Stimulated activated CD8-positive, alpha-beta memory T cell treated with anti-CD3 and anti-CD28 coated beads, Interleukin-4, amount 100 ng/mL, for 4 hours (primary cell): ENCODE data around the gene FHIT.

Experiments
- DNase-seq, 2 donors: peaks; one replicate each; pipeline ENCODE4 v3.0.0-alpha.2; 2020; ENCODE audit warnings: low read depth in 2 of 2, low spot score in 1 of 2

FHIT gene

DNA sequence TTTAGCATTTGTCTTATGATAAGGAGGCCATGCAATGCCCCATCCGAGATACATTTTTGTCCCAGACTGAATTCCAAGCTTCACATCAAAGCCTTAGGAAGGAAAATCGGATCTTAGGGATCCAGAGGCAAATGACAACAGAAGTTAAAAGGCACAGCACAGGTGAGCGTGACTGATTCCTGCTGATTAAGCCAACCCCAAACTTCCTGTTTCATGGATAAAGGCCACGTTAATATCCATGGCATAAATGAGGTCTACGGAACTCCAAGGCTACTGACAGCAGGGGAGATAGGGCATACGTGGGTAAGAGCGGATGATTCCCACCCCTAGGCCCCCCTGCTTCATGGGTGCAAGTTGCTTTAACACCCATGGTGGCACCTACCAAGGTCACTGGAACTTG lies 471.6 kb downstream of the FHIT start:
- DNase-seq = no peak

DNA sequence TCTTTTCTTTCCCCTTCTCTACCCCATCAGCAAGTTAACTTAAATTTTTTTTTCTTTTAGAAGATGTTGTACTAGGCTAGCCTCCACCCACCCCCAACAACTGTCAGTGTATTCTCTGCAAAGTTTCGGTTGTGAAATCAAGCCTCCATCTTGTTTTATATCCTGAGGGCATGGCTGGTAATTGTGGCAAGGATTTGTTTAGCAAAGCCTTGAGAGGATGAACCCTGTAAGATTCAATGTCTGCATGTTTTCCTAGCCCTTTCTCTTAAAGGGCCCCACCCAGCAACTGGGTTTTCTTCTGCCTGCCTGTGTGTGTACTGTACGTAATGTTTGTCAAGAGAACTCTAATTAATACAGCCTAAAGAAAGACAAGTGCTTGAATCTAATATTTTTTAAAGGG lies 475.3 kb downstream of the FHIT start:
- DNase-seq = no peak

DNA sequence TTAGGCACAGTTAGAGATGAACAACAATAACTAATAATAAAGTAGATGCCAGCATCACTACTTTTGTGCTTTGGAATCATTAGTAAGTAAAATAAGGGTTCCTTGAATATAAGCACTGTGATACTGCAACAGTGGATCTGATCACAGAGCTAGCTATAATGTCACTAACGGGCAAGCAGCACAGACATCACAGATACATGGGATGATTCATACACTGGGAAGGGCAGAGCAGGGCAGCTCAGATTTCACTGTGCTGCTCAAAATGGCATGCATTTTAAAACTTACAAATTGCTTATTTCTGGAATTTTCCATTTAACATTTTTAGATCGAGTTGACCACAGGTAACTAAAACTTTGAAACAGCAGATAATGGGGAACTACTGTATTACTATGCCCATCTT lies 476.6 kb downstream of the FHIT start:
- DNase-seq = no peak

DNA sequence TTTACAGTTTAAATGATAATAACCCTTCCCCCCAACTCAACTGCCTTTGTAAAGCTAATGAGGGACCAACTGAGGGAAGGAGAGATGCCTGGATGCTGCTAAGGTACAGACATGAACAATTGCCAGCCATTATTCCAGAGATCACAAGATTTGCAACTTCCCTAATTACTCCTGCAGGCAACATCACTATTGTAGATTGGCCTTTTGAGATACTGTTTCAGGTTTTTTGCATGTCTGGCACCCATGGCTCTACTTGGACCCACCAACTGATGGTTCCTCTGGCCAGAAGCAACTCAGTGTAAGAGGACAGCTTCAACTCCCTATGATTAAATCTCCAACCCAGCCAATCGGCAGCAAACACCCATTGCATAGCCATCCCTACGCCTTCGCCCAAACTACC lies 478.7 kb downstream of the FHIT start:
- no peak for DNase-seq

DNA sequence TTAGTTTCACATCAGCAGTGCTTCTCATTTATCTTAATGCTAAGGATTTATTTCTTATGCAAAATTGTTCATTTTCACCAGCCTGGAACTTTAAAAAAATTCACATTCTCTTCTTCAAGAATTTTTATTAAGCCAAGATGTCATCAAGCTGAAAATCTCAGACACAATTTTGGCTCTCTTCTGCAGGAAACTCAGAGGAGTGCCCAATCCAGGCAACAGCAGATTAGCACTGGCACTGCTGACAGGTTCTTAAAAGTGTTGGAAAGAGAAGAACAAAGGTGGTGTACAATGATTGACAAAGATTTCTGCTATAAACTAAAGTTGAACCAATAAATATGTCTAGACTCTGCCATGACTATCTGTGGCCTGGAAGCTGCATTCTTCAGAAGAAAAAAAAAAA lies 479.5 kb downstream of the FHIT start:
- no peak for DNase-seq

DNA sequence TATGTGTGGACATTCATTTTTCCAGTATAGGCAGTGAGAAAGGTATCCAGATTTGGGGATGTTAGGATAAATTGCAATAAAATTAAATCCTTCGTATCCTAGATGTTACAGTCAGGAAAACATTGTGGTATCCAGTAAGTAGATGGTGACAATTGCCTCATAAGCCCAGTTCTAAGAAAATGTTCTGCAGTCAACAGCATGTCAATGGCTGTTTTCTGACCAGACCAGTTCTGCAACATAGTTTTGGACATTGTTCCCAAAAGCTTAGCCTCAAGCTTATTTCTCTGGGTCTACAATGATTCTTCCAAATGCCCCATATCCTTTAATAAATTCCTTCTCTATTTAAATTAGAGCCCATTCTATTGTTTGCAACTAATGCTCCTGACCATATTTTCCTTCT lies 480.7 kb downstream of the FHIT start:
- no peak for DNase-seq

DNA sequence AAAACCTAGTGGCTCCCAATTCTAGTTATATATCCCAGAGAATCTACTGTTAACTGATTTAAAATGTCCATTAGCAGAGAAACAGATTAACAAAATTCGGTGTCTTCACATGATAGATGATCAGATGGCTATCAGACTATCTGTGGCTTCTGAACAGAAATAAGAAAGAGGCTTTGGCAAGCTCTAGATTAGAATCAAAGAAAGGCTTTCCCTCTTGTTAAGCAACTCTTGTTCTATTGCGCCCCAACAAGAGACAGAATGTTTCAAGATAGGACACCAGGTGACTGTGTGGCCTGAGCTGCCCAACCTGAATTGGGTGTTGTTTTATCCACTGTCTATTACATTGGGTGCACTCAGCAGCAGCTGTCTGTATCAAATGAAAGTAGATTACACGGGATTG lies 483.7 kb downstream of the FHIT start:
- DNase-seq = no peak

DNA sequence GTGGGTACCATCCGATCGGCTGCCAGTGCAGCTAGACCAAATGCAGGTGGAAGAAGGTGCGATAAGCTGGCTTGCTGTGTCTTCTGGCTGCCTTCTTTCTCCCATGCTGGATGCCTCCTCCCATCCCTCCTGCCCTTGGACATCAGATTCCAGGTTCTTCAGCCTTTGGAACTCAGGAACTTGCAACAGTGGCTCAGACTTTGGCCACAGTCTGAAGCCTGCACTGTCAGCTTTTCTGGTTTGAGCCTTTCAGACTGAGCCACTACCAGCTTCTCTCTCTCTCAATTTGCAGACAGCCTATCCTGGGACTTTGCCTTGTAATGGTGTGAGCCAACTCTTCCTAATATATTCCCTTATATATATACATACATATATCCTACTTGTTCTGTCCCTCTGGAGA lies 485.5 kb downstream of the FHIT start:
- DNase-seq = no peak

DNA sequence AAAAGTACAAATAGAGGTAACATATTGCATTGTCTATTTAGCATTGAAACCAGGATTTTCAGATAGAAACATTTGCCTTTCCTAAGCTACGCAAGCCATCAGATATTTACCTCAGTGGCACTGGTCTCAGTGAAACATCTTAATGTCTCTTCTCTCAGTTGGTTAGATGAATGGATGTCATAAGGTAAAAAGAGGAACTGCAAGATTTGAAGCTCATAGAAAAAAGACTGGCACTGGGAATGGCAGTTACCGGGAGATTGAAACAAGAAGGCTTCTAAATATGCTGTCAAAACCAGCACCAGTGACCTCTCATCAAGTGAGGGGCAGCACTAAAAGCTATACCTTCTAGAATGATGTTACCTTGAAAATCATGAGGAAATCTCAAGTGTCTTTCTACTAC lies 486.4 kb downstream of the FHIT start:
- DNase-seq = no peak

DNA sequence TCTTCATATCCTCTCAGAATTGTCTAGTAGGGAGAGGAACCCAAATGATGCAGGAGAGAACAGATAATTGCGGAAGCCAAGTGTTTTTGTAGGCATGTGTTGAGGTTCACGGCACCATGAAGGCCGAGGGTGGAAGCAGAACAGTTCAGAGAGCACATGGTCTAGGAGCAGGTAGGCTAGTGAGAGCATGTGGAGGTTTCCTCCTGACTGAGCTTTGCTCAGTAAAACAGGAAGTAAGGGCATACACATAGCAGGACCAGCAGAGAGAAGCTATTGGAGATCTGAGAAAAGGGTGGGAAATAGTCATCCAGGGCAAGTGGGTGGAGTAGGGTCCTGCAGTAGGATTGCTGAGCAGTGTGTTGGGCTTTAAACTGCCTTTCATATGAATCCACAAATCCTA lies 491.1 kb downstream of the FHIT start:
- DNase-seq = no peak

DNA sequence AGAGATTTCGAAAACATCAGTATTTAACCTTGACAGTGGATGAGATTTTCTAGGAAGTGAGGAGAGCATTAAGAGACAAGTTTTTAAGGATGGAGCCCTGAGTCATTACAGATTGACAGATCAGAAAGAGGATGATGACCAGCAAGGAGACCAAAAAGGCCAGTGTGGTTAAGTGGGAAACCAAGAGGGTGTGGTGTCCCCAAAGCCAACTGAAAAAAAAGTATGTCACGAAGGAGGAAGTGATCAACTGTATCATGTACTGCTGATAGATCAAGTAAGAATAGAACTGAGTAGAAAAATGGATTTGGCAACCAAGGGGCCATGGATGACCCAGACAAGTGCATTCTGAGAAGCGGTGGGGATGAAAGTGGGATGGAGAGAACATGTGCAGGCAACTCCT lies 491.8 kb downstream of the FHIT start:
- DNase-seq = no peak

DNA sequence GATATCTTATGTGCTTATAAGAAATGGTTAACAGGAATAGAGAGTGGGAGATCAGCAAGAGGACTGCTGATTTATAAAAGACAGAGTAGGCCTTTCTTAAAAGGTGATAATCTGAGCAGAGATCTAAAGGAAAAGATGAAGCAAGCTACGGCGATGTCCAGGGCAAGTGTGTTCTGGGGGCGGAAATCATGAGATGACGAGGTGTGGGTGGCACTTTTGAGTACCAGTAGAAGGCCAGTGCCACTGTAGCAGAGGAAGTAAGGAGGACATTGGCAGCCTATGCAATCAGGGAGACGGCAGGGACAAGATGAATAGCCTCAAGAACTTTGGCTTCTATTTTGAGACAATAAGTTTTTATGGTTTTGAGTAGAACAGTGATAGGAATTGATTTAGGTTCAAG lies 492.4 kb downstream of the FHIT start:
- no peak for DNase-seq

DNA sequence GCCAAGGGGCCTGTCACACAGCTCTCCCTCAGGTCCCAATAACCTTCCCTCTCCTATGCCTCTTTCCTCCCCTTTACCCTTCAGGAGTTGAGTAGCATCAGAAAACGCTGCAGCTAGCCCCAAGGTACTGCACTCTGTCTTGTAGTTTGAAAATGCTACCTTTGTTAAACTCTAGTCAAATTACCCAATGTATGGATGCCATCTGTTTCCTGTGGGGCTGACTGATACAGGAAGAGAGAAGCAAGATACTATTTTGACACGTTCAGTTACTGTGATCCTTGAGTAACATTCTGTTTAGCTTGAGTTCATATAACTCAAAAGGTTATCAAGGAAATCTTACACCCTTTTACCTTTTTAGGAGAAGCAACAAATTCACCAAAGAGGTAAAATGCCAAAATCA lies 493.1 kb downstream of the FHIT start:
- no peak for DNase-seq

DNA sequence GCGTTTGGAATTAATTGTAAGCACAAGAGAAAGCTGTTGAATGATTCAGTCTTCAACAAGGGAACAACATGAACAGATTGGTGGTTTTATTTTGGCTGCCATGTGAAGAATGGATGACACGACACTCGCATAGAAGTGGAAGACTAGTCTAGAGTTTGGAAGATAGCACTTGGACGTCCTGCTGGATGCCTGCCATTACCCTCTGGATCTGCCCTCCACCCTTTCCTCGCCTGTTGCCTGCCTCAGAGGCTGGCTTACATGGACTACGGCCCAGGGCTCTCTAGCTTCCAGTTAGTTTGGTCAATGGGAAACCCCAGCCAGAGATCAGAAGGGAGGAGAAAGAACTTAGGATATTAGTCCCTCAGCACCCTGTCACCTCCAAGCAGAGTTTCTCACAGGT lies 493.5 kb downstream of the FHIT start:
- no peak for DNase-seq

DNA sequence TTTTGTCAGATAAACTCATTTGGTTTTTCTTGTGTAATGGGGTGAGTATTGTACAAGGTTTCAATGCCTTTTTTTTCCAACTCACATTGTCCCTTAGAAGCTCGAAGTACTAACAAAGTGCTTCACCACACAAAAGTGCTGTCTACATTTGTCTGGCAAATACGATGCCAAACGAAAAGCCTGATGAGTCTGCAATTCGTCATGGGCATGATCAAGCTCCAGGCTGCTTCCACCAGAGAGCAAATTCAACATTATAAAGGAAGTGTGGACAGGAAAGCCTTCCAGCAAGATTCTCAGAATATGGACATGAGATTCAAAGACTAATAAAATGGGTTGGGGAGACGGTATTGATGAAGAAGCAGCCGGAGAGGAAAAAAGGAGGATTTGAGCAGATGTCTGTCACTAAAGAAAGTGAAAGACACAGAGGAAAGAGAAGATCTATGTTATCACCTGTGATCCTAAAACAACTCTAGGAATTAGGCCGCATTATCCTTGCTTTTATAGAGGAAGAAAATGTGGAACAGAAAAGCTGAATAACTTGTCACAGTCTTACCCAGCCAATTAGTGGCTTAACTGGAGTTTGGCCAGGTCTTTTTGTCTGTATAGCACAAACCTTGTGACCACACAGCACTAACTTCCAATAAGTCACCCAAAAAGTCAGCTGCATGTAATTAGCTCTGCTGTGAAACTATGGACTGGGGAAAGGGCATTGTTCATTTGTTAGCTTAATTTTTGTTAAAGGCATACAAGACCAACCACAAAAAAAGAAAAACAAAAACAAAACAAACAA lies 494.8 kb downstream of the FHIT start:
- no peak for DNase-seq

DNA sequence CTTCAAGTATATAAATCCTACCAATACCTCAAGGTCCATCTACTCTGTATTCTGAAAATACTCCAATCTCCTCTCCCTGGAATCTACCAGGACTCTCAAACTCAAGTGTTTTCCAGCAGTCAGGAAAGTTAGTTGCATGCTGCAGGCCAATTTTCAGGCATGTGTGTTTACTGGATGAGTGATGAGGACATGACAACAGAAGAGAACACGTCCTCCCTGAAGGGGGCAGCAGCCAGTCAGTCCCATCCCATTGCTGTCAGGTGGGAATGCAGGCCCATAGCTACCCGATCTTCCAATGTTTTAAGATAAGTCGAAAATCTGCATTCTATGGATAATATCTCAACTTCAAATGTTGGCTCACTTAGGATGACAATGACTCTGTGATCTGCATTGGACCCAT lies 496.2 kb downstream of the FHIT start:
- DNase-seq = no peak

DNA sequence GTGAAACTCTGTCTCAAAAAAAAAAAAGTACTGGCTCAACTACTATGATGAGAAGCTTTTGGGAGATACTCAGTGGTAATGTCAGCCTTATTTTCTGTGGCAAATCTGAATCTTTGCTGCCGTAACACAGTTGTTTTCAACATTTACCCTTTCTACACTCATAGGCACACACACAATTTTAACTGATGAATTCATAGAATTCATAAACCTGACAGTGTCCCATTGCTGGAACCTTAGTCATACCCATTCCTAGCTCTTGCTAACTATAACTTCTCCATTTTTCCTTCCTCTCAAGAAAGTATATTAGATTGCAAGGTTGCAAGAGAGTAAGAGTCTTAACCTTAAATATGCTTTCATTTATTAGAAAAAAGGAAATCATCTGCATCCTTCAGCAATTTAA lies 496.6 kb downstream of the FHIT start:
- DNase-seq = no peak

DNA sequence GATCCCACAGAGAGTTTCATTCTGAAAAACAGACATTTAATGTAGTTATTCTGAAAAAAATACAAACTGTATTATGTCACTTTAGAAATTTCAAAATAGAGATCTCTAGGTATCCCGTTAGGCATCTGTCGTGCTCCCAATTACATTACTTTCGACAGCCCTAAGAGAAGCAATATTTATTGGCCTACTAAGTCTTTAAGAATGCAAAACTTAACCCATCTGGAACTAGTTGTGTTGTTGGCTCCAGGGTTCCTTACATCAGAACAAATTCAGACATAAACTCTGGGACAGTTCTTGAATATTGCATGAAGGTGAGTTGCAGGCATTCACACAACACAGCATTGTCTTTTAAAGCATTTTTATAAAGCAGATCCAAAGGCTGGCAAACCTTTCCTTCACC lies 498.4 kb downstream of the FHIT start:
- DNase-seq = no peak

DNA sequence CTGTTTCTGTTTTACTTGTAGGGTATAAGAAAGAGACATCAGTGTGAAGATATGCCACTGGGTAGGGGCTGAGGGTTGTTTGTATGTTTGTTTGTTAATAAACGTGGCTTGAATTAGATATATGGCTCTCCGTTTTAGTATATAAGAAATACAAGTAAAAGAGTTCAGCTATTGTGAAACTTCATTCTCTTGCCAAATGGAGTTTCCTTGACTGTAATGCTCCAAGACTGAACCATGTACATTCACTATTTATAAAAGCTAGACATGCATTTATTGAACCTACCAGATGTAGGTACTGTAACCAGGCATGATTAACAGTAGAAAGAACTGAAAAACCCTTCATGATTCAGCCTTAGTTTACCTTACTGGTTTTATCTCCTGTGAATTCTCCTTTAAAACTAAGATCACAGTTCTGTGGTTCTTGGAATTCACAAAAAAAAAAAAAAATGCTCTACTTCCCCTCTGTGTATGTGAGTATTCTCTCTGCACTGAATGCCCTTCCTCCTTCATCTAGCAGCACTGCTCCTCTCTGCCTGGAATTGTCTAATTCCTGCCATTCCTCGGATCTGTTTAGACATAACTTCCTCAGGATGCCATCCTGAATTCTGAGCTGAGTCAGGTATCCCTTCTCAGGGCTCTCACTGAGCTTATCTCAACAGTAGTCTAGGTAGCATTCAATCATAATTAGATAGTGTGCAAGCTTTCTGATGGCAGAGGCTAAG lies 504.4 kb downstream of the FHIT start:
- DNase-seq = no peak

DNA sequence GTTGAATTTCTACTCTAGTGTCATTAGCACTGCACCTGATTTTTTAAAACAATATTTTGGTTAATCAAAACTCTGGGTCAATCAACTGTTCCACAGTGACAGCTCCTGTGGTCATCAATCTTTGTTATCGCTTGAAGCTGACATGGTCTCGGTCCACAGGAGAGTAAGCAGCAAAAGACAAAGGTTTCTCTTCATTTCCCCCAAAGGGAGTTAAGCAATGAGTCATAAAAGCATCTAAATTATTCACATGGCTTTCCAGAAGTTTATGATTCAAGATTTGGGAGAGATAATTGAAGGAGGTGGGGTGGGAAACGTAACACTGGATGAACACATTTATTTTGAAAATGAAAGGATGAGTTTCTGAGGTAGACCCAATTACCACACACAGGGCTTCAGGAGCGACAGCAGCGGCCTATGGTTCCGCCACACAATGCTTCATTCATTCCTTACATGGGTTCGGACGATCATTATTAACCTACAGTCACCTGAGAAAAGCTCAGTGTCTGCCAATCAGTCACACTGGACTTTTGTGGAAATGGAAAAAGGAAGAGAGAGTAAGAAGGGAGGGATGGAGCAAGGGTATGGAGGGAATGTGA lies 505.1 kb downstream of the FHIT start:
- DNase-seq = no peak

DNA sequence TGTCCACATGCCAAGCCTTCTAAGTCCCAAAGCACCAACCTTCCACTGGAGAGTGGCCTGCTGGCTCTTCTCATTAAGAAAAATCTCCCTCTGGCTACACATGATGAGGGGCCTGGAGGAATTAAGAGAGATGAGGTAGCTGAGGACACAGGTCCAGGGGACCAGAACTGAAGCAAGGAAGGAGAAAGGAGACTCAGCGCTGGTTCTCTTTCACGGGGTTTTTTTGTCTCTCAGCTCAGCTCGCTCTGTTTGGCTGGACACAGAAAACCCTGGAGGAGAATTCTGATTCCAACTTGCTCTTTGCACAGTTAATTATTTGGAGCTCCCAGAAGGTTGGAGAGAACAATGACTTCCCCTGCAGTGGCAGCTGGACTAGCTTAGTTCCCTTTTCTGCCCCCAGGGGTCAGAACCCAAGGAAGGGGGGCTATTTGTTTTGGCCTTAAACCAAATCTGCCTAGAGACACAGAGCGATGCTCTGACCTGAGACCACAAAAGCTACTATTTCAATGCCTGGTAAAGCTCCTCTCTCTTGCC lies 507.6 kb downstream of the FHIT start:
- no peak for DNase-seq

DNA sequence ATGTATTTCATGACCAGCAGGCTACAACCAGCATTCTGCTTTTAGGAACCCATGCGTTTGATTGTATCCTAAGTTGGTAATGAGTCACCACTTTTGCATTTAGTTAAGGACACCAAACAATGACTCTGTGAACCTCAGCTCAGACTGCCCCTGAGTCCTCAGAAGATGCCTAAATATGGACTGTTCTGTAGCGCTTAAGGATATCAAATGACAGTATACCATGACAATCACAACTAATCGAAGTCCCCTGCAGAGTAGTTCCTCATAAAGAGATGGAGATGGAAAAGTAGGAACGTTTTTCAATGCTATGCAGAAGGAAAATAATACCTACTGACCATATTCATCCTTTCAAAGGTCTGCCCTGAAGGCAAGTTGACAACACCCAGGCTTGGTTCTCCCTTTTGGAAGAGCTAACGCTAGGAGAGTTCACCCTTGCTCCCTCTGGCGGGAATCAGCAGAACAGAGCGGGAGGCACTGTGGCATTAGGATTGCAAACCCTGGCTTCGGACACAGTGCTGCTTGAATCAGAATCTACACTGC lies 508.6 kb downstream of the FHIT start:
- no peak for DNase-seq
